Chondrocyte (in vitro differentiated cells): Measurements from ENCODE around the gene PSENEN. TPM values are rescaled to one million over a fixed set of nuclear protein-coding genes. Genes with fewer than 3 reads are reported as not detected.

Source experiments
- DNase-seq: peaks from one replicate; pipeline ENCODE4 v3.0.0; 2021; ENCODE audit warnings: mixed read lengths, low spot score
- H3K27ac Mint-ChIP-seq: one replicate; pipeline ENCODE4 v1.8.0; 2021; ENCODE audit warnings: mild to moderate bottlenecking, moderate library complexity, mixed read lengths; ENCODE audit not compliant: unreplicated experiment
- H3K27me3 Mint-ChIP-seq: 2 replicates; pipeline ENCODE4 v1.8.0; 2021; ENCODE audit warnings: low read depth, mixed read lengths
- H3K36me3 Mint-ChIP-seq: 2 replicates; pipeline ENCODE4 v1.8.0; 2021; ENCODE audit warnings: low read depth, mixed read lengths
- H3K4me1 Mint-ChIP-seq: 2 replicates; pipeline ENCODE4 v1.8.0; 2021; ENCODE audit warnings: low read depth, mild to moderate bottlenecking, mixed read lengths
- H3K4me3 Mint-ChIP-seq: one replicate; pipeline ENCODE4 v1.8.0; 2021; ENCODE audit warnings: mild to moderate bottlenecking, moderate library complexity, mixed read lengths; ENCODE audit not compliant: unreplicated experiment
- H3K9me3 Mint-ChIP-seq: 2 replicates; pipeline ENCODE4 v1.8.0; 2021; ENCODE audit warnings: low read depth, mixed read lengths
- CTCF ChIP-seq: fragments of 200-600 bp; sonication (generic); IDR thresholded peaks from 2 replicates; pipeline ENCODE4 v1.5.0; 2021; ENCODE audit warnings: antibody characterized with exemption, mild to moderate bottlenecking, moderate library complexity
- total RNA-seq: library from RNA; stranded (reverse); gene quantifications from 3 replicates; pipeline ENCODE4 v1.2.1, GENCODE V29; 2021

The PSENEN gene
- total RNA-seq, 1 donor from 2014 or later = 59.9 TPM

DNA sequence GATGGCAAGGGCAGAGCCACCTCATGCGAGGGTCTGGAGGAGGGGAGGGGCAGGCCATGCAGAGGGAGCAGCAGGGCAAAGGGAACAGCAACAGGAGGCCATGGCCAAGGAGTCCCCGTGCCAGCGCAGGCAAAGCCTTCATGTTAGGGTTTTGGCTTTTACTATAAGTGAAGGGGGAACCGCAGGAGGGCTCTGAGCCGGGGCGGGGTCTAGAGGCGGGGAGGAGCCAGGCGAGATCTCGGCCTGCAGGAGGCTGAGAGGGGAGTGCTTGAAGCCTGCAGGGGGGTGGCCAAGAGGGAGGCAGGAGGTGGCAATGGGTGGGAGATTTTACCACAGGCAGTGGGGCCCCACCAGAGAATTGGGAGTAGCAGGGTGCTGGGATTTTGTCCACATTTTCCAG, 36.2 kb downstream of the PSENEN start:
- Mint-ChIP-seq H3K27ac (no peak overlapping the region), H3K27me3 (no peaks in the 10 kb centered on the region), H3K9me3 (no peaks in the 10 kb centered on the region), H3K4me1 (peaks cover 5% of the 10 kb centered on the region), H3K36me3 (peaks cover 3% of the 10 kb centered on the region), H3K4me3 (no peak overlapping the region)
- no peak for TF ChIP-seq CTCF
- no peak for DNase-seq

GRCh38 chr19:35782589-35782988, 37.1 kb downstream of the PSENEN start:
- peaks cover 3% of the 10 kb centered on the region for H3K36me3 Mint-ChIP-seq
- H3K27ac Mint-ChIP-seq = no peak overlapping the region
- H3K4me3 Mint-ChIP-seq = no peak overlapping the region
- no peak for DNase-seq
- H3K27me3 Mint-ChIP-seq = no peaks in the 10 kb centered on the region
- H3K4me1 Mint-ChIP-seq = no peaks in the 10 kb centered on the region
- H3K9me3 Mint-ChIP-seq = no peaks in the 10 kb centered on the region
- no peak for TF ChIP-seq CTCF

DNA sequence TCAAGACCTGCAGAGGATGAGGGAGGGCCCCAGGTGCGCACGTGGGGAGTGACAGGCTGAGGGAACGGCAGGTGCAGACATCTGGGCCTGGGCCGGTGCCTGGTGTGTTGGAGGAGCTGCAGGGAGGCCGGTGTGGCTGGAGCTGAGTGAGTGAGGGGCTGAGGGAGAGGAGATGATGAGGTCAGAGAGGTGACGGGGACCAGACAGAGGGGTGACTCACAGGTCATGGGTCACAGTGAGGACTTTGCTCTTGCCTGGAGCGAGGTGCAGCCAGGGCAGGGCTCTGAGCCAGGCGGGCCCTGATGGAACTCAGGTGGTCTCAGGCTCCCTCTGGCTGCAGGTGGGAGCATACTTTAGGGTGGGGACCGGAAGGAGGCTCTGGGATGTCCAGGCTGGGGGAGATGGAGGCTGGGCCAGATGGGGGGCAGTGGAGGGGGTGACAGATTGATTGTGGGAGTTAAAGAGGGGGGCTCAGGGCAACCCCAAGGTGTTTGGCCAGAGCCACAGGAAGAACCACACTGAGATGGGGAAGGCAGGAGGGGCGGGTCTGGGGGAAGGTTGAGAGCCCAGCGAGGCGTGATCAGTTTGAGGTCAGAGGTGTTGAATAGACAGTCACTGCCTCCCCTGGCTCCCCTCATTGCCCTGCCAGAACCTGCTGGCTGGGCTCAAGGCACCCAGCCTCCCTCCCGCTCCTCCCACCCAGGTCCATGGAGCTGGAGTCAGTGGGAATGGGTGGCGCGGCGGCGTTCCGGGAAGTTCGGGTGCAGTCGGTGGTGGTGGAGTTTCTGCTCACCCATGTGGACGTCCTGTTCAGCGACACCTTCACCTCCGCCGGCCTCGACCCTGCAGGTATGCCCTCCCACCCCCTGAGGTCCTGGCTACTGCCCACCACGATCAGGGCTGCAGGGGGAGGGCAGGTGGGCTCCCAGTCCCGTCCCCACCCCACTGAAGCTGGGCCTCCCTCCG, 38.3 kb downstream of the PSENEN start:
- Mint-ChIP-seq H3K4me1 (no peaks in the 10 kb centered on the region), H3K4me3 (no peak overlapping the region), H3K9me3 (no peaks in the 10 kb centered on the region), H3K27me3 (no peaks in the 10 kb centered on the region), H3K36me3 (peaks cover 3% of the 10 kb centered on the region), H3K27ac (no peak overlapping the region)
- no peak for TF ChIP-seq CTCF
- no peak for DNase-seq

DNA sequence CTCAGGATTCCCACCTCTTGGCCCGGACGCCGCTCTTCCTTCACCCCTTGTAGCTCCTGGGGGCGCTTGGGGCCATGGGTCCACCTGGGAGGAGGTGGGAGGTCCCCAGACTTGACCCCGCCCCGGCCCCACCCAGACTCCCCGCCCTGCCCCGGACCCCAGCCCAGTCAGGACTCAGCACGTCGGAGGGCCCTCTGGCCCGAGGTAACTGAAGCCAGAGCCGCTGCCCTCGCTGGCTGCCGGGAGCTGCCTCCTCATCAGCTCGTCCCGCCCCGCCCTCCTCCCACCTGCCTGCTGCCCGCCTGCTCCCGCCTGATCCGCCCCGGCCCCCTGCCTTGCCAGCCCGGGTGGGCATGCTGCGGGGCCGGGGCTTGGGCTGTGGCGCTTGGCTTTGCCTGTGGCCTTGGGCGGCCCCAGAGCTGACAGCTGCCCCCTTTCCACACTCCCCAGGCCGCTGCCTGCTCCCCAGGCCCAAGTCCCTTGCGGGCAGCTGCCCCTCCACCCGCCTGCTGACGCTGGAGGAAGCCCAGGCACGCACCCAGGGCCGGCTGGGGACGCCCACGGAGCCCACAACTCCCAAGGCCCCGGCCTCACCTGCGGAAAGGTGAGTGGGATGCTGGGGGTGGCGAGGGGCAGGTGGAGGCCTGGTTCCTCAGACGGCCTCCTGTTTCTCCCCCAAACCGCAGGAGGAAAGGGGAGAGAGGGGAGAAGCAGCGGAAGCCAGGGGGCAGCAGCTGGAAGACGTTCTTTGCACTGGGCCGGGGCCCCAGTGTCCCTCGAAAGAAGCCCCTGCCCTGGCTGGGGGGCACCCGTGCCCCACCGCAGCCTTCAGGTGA, 39.3 kb downstream of the PSENEN start:
- Mint-ChIP-seq H3K27me3 (no peaks in the 10 kb centered on the region), H3K4me1 (no peaks in the 10 kb centered on the region), H3K4me3 (no peak overlapping the region), H3K27ac (no peak overlapping the region), H3K36me3 (peaks cover 3% of the 10 kb centered on the region), H3K9me3 (no peaks in the 10 kb centered on the region)
- TF ChIP-seq CTCF = no peak
- DNase-seq = no peak

- Mint-ChIP-seq H3K27me3 (no peaks in the 10 kb centered on the region), H3K36me3 (peaks cover 3% of the 10 kb centered on the region), H3K4me1 (no peaks in the 10 kb centered on the region), H3K4me3 (no peak overlapping the region), H3K27ac (no peak overlapping the region), H3K9me3 (no peaks in the 10 kb centered on the region)
- no peak for TF ChIP-seq CTCF
- no peak for DNase-seq
Measured at GRCh38 chr19:35785339-35785627, 39.8 kb downstream of the PSENEN start.
